HG03025 (cell line): ENCODE results near the gene TLCD2.
"Not testable (repeated sequence)": the region's sequence is repeated elsewhere in the genome, so short reads cannot be mapped to it uniquely, and the experiment has no call there.

Source experiments
- ATAC-seq: cut with Tn5 transposase; IDR thresholded peaks from one replicate; pipeline ENCODE4 v1.9.1; 2021; ENCODE audit warnings: mild to moderate bottlenecking, moderate library complexity; ENCODE audit not compliant: unreplicated experiment, low FRiP score

Gene TLCD2, protein sequence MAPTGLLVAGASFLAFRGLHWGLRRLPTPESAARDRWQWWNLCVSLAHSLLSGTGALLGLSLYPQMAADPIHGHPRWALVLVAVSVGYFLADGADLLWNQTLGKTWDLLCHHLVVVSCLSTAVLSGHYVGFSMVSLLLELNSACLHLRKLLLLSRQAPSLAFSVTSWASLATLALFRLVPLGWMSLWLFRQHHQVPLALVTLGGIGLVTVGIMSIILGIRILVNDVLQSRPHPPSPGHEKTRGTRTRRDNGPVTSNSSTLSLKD

DNA sequence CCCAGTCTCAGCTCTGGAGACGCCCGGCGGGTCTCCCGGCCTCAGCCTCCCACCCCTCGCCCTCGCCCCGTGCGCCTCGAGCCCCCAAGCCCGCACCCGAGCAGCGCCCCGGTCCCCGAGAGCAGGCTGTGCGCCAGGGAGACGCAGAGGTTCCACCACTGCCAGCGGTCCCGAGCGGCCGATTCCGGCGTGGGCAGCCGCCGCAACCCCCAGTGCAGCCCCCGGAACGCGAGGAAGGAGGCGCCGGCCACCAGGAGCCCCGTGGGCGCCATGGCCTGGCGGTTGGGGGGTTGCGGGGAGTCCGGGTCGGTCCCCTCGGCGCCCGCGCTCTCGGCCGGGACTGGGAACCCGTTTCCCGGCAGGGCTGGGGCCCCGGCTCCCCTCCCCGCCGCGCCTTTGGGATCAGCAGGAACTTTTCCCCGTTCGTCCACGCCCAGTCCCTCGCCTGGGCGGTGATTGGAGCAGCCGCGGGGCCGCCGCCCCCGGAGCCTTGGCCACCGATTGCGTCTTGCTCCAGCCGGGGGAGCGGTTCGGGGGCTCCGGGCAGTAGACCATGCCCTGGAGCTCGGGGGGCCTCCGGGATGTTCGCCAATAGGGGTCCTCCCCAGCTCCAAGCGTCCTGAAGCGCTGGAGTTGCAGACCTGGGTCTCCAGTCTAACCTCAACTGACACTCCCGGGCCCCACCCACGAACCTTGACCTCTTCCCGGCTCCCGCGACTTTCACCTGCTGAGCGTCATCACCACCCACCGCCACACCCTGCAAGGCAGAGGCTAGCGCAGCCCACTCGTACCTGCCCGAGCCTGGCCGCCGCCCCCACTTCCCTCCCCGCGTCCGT lies at the start of gene TLCD2:
Gene TLCD2, minus strand, starts transcription at position 407 of the 836 bp plus-strand sequence. Its CDS starts 135 bp downstream, at position 272.
- ATAC-seq, result no peak

DNA sequence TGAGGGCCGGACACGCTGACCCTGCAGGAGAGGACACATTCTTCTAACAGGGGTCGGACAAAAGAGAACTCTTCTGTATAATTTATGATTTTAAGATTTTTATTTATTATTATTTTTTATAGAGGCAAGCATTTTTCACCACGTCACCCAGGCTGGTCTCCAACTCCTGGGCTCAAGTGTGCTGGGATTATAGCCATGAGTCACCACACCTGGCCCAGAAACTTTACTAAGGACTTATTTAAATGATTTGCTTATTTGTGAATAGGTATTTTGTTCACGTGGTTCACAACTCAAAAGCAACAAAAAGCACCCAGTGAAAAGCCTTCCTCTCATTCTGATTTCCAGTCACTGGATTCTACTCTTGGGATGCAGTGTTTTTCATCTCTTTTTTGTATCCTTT lies 49.4 kb upstream of the TLCD2 start:
- no peak for ATAC-seq

DNA sequence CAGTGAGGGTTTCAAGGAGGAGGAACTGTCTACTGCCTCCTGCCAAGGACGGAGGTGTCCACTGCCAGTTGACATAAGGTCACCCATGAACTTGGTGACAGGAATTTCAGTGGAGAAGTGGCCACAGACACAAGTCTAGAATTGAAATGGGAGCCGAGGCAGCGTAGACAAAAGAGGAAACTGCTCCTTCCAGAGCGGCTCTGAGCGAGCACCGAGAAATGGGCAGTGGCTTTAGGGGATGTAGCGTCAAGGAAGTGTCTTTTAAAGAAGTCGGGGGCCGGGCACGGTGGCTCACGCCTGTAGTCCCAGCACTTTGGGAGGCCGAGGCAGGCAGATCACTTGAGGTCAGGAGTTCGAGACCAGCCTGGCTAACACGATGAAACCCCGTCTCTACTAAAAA lies 48.6 kb upstream of the TLCD2 start:
- no peak for ATAC-seq

DNA sequence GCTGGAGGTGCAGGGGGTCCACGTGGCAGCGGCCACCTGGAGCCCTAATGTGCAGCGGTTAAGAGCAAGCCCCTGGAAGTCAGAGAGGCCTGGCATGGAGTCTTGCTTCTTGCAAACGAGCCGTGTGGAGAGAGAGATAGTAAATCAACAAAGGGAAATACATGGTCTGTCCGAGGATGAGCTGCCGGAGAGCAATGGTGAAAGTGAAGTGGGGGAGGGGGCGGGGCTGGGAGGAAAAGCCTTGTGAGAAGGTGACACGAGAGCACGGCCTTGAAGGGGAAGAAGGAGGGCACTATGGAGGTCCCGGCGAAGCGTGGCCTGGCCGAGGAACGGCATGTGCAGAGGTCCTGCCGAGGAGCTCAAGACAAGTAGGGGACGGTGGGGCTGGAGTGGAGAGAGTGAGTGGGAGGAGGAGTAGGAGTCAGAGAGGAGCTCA lies 45.7 kb upstream of the TLCD2 start:
- no peak for ATAC-seq

DNA sequence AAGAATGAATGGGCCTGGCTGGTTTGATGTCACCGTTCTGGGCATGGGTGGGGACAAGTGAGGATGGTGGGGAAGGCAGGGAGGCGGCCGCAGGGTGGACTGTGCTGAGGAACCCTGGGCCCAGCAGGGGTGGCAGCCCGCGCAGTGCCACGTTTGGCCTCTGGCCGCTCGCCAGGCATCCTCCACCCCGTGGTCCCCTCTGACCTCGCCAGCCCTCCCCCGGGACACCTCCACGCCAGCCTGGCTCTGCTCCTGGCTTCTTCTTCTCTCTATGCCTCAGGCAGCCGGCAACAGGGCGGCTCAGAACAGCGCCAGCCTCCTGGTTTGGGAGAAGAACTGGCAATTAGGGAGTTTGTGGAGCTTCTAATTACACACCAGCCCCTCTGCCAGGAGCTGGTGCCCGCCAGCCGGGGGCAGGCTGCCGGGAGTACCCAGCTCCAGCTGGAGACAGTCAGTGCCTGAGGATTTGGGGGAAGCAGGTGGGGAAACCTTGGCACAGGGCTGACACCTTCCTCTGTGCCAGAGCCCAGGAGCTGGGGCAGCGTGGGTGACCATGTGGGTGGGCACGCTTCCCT lies 45.2 kb upstream of the TLCD2 start:
- no peak for ATAC-seq

DNA sequence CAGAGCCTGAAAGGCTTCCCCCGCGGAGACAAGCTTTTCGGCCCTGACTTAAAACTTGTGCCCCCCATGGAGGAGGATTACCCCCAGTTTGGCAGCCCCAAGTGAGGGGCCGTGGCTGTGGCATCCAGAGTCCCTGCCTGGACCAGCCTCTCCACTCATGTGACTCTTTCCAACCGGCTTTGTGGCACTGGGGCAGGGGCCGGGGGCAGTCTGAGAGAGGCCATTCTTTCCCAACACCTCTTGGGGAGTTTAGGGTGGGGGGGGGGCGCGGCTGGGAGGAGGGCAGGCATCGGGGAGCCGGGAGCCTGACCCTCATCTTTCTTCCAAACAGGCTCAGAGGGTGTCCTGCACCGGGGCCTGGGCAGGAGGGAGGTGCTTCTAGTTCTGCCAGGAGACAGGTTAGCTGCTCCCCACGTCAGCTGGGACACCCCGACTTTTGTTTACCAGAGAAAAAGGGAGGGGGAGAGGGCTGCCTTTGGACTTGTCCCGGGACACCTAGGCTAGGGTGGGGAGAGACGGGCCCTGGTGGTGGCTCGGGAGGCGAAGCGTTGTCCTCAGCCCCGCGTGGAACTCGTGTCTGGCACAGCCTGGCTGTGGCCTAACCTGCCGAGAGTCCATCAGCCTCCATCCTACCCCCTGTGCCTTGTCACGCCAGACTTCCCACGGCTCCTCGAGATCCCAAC lies 44.4 kb upstream of the TLCD2 start:
- no peak for ATAC-seq

DNA sequence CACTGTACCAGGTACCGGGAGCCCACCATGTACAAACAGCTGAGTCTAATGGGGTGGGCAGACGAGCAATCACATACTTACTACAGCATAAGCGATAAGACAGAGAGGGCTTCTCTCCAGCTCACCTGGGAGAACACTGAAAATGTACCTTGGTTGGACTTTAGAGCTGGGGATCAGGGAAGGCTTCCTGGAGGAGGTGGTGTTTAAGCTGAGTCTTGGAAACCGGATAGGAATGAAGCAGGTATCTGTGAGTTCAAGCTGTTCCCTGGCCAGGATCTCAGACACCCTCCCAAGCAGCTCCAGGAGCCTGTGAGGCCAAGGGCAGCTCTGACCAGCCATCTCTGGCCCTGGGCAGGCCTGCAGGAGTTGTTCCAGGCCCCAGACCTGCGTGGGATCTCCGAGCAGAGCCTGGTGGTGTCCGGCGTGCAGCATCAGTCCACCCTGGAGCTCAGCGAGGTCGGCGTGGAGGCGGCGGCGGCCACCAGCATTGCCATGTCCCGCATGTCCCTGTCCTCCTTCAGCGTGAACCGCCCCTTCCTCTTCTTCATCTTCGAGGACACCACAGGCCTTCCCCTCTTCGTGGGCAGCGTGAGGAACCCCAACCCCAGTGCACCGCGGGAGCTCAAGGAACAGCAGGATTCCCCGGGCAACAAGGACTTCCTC lies 43.7 kb upstream of the TLCD2 start:
- no peak for ATAC-seq

DNA sequence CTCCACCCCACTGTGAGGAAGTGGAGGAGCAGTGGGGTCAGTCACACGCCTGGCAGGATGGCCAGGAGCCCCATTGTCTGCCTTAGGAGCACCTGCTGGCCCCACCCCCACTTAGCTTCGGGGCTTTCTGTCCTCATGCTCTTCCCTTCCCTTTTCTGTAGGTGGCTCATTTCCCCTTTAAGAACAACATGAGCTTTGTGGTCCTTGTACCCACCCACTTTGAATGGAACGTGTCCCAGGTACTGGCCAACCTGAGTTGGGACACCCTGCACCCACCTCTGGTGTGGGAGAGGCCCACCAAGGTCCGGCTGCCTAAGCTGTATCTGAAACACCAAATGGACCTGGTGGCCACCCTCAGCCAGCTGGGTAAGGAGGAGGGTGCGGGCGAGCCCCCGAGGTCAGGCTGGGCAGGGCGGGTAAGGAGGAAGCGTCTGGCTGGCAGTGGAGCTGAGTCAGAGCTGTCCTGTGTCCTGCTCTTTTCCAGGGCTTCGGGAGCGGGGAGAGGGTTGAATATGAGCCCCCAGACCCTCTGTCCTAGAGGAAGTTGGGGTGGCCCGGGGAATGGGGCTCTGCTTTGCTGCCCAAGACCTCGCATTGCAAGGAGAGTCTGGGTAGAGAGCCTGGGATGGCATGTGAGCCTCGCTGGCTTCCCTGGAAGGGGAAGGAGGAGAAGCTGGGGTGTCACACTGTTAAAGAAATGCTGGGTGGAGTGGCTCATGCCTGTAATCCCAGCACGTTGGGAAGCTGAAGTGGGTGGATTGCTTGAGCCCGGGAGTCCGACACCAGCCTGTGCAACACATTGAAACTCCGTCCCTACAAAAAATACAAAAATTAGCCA lies 42.5 kb upstream of the TLCD2 start:
- no peak for ATAC-seq

DNA sequence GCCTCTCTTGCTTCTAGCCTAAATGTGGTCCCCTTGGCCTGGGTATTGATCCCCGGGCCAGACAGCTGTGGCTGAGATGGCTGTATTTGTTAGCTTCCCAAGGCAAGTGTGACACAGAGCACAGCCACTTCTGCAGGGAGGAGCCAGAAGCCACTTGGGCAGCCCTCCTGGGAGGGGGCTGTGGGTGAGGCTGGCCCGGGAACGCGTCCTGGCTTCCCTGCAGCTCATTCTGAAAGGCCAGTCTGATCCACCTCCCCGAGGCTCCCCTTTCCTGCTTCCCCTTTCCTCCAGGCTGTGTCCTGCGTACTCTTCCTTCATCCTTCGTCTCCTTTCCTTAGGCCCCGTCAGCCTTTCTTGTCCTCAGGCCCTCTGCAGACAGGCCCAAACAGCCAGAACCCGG lies 40.5 kb upstream of the TLCD2 start:
- no peak for ATAC-seq

DNA sequence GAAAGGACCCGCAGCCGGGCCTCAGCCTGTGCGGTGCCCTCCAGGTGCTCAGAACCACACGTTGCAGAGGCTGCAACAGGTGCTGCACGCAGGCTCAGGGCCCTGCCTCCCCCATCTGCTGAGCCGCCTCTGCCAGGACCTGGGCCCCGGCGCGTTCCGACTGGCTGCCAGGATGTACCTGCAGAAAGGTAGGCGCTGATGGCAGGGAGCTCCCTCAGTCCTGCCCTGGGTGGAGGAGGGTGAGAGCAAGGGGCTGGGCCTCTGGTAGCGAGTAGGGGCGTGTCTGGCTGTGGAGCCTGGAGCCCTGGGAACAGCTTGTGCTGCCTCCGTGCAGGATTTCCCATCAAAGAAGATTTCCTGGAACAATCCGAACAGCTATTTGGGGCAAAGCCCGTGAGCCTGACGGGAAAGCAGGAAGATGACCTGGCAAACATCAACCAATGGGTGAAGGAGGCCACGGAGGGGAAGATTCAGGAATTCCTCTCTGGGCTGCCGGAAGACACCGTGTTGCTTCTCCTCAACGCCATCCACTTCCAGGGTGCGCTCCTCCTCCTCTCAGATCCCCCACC lies 36.9 kb upstream of the TLCD2 start:
- ATAC-seq, result no peak

DNA sequence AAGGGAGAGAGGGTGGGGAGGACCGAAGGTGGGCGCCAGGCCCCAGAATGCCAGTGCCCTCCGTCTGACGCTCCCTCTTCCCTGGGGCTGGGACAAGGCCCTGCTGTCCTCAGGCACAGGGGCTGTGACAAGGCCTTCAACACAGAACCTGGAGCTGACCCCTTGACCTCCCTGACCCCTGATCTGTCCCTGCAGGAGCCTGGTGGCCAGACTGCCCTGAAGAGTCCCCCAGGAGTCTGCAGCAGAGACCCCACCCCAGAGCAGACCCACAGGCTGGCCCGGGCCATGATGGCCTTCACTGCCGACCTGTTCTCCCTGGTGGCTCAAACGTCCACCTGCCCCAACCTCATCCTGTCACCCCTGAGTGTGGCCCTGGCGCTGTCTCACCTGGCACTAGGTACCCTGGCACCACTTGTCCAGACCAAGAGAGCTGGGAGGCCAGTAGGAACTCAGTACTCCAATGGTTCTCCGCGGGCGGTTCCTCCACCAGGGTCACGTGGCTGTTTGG lies 35.4 kb upstream of the TLCD2 start:
- no peak for ATAC-seq

DNA sequence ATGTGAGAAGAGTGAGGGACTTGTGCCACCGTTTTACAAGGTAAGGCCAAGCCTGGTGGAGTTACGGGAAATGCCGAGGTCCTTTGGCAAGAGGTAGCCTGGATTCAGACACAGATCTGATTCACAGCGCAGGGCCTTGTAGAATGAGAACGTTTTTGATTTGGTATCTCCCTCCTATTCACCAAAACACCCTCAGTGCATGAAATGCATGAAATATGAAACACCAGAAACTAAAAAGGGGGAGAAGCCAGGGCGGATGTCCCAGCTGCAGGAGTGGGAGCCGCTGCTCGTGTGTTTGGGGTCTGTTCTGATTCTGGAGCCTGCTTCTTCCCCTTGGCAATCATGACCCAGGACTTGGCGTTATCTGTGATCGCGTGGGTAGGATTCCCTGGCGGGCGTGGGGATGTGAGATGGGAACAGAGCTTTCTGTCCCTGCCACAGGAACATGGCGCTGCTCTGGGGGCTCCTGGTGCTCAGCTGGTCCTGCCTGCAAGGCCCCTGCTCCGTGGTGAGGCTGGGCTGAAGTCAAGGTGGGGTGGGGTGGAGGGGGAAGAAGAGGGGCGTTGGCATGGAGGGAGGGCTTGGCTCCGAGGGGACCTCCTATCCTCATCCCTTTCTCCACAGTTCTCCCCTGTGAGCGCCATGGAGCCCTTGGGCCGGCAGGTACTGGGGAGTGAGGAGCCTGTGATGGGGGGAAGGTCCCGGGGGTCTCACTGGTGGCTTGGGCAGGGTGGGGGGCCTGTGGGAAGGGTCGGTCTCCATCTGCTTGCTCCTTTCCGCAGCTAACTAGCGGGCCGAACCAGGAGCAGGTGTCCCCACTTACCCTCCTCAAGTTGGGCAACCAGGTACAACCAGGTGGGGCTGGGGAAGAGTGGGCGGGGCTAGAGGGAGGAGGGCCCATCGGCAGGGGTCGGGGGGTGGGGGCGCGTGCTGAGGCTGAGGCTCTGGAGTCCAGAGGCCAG lies 34.7 kb upstream of the TLCD2 start:
- ATAC-seq, result no peak

DNA sequence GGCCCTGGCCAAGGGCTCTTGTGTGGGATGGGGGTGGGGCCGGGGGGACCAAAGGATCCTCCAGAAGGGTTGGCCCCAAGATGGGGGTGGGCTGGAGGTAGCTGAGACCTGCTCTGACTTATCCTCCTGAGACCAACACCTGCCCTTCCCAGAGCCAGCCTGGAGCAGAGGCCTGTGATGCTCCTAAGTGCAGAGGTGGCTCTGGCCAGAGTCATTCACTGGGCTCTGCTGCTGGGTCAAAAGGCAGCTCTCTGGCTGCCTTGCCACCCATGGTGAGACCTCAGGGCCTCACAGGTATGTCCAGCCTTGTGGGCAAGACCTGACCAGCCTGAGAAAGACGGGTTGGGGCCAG lies 32.9 kb upstream of the TLCD2 start:
- ATAC-seq, result no peak

DNA sequence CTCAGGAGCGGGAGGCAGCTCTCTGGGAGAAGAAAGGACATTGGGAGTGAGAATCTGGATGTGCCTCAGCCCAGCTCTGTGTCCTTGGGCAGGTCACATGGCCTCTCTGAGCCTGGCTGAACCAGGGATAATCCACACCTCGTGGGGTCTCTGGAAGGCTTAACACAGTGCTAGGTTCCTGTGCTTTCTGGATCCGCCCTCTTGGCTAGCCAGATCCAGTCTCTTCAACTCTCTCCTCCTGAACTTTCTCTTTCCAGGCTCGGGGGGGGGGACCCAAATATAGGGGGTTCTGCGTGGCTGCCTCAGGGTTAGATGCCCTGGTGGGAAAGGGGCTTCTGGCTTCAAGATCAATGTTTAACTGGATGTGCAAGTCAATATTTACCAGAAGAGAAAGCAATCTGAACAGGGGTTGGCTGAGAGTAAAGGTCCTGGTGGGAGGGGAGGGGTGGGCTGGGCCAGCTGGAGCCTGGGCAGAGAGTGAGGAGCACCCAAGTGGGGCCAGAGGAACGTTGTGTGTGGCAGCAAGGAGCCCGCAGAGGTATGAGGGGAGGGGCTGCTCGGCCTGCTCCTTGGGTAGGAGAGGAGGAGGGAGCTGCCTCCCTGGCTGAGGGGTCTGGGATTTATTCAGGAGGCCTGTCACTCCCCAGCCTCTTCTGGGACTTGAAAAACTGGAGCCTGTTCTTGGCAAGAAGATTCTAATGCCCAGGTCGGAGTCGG lies 32.4 kb upstream of the TLCD2 start, which contains the start of gene SERPINF2:
Gene SERPINF2, plus strand, starts transcription at position 501 of the 717 bp plus-strand sequence. CDS start 2,125 bp downstream, outside the sequence.
- ATAC-seq, result no peak

DNA sequence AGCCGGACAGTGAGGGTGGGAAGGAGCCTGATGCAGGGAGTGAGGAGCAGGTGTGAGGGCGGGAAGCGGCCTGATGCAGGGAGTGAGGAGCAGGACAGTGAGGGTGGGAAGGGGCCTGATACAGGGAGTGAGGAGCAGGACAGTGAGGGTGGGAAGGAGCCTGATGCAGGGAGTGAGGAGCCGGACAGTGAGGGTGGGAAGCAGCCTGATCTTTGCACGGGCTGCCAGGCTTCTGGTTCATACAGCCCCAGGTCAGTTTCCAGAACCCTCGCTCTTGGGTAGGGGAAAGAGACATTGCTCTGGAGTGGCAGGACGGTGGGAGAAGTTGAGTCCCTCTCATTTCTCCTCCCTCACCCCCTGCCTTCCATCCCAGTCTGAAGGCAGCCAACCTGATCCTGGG lies 31.7 kb upstream of the TLCD2 start:
- ATAC-seq, result not testable (repeated sequence)

DNA sequence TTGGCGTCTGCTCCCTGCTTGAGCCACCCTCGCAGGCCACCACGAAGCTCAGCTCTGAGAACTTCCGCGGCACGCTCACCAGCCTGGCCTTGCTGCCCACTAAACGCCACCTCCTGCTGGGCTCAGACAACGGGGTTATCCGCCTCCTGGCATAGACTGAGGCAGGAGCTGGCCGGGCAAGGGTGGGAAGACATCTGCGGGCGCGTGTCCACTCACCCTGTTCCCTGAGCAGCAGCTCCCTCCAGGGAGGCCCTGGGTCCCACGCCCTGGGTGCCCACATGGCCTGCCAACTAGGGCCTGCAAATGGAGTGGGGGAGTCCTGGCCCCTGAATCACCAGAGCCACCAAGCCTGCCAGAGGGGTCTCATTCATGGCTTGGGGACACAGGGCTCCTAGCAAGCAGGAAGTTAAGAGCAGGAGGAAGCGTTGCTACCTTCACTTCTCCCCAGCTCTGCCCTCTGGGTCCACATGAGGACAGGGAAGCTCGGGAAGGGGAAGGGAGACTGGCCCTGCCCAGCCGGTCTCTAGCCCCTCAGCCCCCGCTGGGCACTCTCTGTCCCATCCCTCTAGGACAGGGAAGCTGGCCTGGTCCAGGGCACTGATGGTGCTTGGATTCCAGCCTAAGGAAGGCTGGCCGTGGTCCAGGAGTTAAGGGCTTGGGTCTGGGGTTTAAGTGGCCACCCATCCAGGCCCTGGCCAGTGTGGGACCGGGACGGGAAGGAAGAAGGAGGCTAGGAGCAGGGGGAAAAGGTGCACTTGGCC lies 27.5 kb upstream of the TLCD2 start:
- no peak for ATAC-seq
